Mononuclear cell (primary cell): ENCODE data around the gene ALPL. TPM values are rescaled to one million over a fixed set of nuclear protein-coding genes. Genes with fewer than 3 reads are reported as not detected.

Experiments
- H3K27me3 ChIP-seq: 2 replicates; pipeline ENCODE4 v1.6.0; 2011; ENCODE audit warnings: low read length, control low read depth; ENCODE audit not compliant: insufficient read depth
- H3K4me1 ChIP-seq: 2 replicates; pipeline ENCODE4 v1.5.1; 2011; ENCODE audit warnings: mild to moderate bottlenecking, low read length, control low read depth; ENCODE audit not compliant: insufficient read depth
- H3K4me3 ChIP-seq: 2 replicates; pipeline ENCODE4 v1.5.1; 2011; ENCODE audit warnings: mild to moderate bottlenecking, low read length, moderate library complexity
- H3K9me3 ChIP-seq: 2 replicates; pipeline ENCODE4 v1.5.1; 2011; ENCODE audit warnings: low read depth, mild to moderate bottlenecking, control low read depth, low read length
- total RNA-seq: library from RNA; depleted of rRNA; stranded (reverse); fragments of >200 nt; gene quantifications from one replicate; pipeline ENCODE4 v1.2.3, GENCODE V29; 2012

The ALPL gene
- total RNA-seq, 1 donor: 0.21 TPM

GRCh38 chr1:21599402-21599801 is 90.2 kb downstream of the ALPL start:
- no peak overlapping the region for H3K4me3 ChIP-seq
- H3K9me3 ChIP-seq: no peaks in the 10 kb centered on the region
- H3K27me3 ChIP-seq: no peaks in the 10 kb centered on the region
- no peaks in the 10 kb centered on the region for H3K4me1 ChIP-seq

- Histone ChIP-seq H3K27me3 (no peaks in the 10 kb centered on the region), H3K9me3 (no peaks in the 10 kb centered on the region), H3K4me3 (no peak overlapping the region), H3K4me1 (no peaks in the 10 kb centered on the region)
Measured at GRCh38 chr1:21601278-21602048, 92.2 kb downstream of the ALPL start.

GRCh38 chr1:21603177-21604138 is 94.2 kb downstream of the ALPL start:
- H3K4me1 ChIP-seq: no peaks in the 10 kb centered on the region
- H3K9me3 ChIP-seq: no peaks in the 10 kb centered on the region
- H3K4me3 ChIP-seq: no peak overlapping the region
- no peaks in the 10 kb centered on the region for H3K27me3 ChIP-seq

GRCh38 chr1:21604208-21604957 is 95.2 kb downstream of the ALPL start:
- Histone ChIP-seq H3K4me1 (no peaks in the 10 kb centered on the region), H3K4me3 (no peak overlapping the region), H3K27me3 (no peaks in the 10 kb centered on the region), H3K9me3 (no peaks in the 10 kb centered on the region)

GRCh38 chr1:21605012-21605715 is 95.9 kb downstream of the ALPL start:
- no peaks in the 10 kb centered on the region for H3K9me3 ChIP-seq
- H3K27me3 ChIP-seq: no peaks in the 10 kb centered on the region
- no peaks in the 10 kb centered on the region for H3K4me1 ChIP-seq
- H3K4me3 ChIP-seq: no peak overlapping the region

- Histone ChIP-seq H3K4me1 (no peaks in the 10 kb centered on the region), H3K4me3 (no peak overlapping the region), H3K9me3 (no peaks in the 10 kb centered on the region), H3K27me3 (no peaks in the 10 kb centered on the region)
Measured at GRCh38 chr1:21605964-21606705, 96.9 kb downstream of the ALPL start.

GRCh38 chr1:21607549-21608529 is 98.6 kb downstream of the ALPL start:
- Histone ChIP-seq H3K4me1 (no peaks in the 10 kb centered on the region), H3K27me3 (no peaks in the 10 kb centered on the region), H3K9me3 (no peaks in the 10 kb centered on the region), H3K4me3 (no peak overlapping the region)

- Histone ChIP-seq H3K4me3 (no peak overlapping the region), H3K27me3 (no peaks in the 10 kb centered on the region), H3K9me3 (no peaks in the 10 kb centered on the region), H3K4me1 (no peaks in the 10 kb centered on the region)
Measured at GRCh38 chr1:21608798-21609197, 99.6 kb downstream of the ALPL start.

- H3K9me3 ChIP-seq: no peaks in the 10 kb centered on the region
- no peaks in the 10 kb centered on the region for H3K4me1 ChIP-seq
- no peaks in the 10 kb centered on the region for H3K27me3 ChIP-seq
- H3K4me3 ChIP-seq: no peak overlapping the region
Measured at GRCh38 chr1:21610027-21610426, 100.8 kb downstream of the ALPL start.

- no peak overlapping the region for H3K4me3 ChIP-seq
- H3K9me3 ChIP-seq: no peaks in the 10 kb centered on the region
- no peaks in the 10 kb centered on the region for H3K27me3 ChIP-seq
- H3K4me1 ChIP-seq: no peaks in the 10 kb centered on the region
Measured at GRCh38 chr1:21610989-21611785, 102.0 kb downstream of the ALPL start.

- H3K4me3 ChIP-seq: no peak overlapping the region
- H3K9me3 ChIP-seq: no peaks in the 10 kb centered on the region
- H3K4me1 ChIP-seq: no peaks in the 10 kb centered on the region
- H3K27me3 ChIP-seq: no peaks in the 10 kb centered on the region
Measured at GRCh38 chr1:21612057-21612456, 102.8 kb downstream of the ALPL start.

- no peaks in the 10 kb centered on the region for H3K4me1 ChIP-seq
- H3K4me3 ChIP-seq: no peak overlapping the region
- no peaks in the 10 kb centered on the region for H3K27me3 ChIP-seq
- H3K9me3 ChIP-seq: no peaks in the 10 kb centered on the region
Measured at GRCh38 chr1:21613072-21613867, 104.0 kb downstream of the ALPL start.
